Esophagus muscularis mucosa (tissue), 3 donors: Measurements from ENCODE around the gene USP33.

ENCODE experiments used
- POLR2A ChIP-seq: fragments of 450-650 bp; IDR thresholded peaks from one replicate; pipeline ENCODE4 v1.6.1; 2017; ENCODE audit warnings: antibody characterized with exemption, moderate library complexity, mild to moderate bottlenecking, low read depth
- TF ChIP-seq, protein P1 (sequence below), 3 experiments: fragments of 200-600 bp in 2 of 3; fragments of 450-650 bp in 1 of 3; sonication (generic) in 2 of 3; IDR thresholded peaks; one replicate each; pipeline ENCODE4 v1.5.1; 2017 to 2019; ENCODE audit warnings: antibody characterized with exemption in 3 of 3, mild to moderate bottlenecking in 2 of 3, moderate library complexity in 1 of 3

DNA sequence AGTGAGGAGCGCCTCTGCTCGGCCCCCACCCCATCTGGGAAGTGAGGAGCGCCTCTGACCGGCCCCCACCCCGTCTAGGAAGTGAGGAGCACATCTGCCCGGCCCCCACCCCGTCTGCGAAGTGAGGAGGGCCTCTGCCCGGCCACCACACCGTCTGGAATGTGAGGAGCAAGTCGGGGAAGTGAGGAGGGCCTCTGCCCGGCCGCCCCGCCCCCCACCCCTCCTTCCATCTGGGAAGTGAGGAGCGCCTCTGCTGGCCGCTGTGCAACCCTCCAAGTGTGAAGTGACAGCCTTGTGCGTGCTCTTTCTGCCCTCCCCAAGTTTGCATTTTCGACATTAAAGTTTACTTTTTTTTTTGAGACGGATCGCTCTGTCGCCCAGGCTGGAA is 72.1 kb downstream of the USP33 start:
- TF ChIP-seq POLR2A: no peak
- TF ChIP-seq, protein P1, sequence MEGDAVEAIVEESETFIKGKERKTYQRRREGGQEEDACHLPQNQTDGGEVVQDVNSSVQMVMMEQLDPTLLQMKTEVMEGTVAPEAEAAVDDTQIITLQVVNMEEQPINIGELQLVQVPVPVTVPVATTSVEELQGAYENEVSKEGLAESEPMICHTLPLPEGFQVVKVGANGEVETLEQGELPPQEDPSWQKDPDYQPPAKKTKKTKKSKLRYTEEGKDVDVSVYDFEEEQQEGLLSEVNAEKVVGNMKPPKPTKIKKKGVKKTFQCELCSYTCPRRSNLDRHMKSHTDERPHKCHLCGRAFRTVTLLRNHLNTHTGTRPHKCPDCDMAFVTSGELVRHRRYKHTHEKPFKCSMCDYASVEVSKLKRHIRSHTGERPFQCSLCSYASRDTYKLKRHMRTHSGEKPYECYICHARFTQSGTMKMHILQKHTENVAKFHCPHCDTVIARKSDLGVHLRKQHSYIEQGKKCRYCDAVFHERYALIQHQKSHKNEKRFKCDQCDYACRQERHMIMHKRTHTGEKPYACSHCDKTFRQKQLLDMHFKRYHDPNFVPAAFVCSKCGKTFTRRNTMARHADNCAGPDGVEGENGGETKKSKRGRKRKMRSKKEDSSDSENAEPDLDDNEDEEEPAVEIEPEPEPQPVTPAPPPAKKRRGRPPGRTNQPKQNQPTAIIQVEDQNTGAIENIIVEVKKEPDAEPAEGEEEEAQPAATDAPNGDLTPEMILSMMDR (IDR thresholded peaks at IDR 0.05): peak in 1 of 3 experiments; percentile 50
